Stimulated activated CD4-positive, alpha-beta T cell treated with anti-CD3 and anti-CD28 coated beads, Interleukin-12 subunit alpha, Interleukin-12 subunit beta, amount 100 ng/mL, for 4 hours (primary cell): ENCODE data around the gene NOC4L.
"Not testable (repeated sequence)": the region's sequence is repeated elsewhere in the genome, so short reads cannot be mapped to it uniquely, and the experiment has no call there.

Experiments
- DNase-seq: peaks from one replicate; pipeline ENCODE4 v3.0.0-alpha.2; 2020

NOC4L gene

DNA sequence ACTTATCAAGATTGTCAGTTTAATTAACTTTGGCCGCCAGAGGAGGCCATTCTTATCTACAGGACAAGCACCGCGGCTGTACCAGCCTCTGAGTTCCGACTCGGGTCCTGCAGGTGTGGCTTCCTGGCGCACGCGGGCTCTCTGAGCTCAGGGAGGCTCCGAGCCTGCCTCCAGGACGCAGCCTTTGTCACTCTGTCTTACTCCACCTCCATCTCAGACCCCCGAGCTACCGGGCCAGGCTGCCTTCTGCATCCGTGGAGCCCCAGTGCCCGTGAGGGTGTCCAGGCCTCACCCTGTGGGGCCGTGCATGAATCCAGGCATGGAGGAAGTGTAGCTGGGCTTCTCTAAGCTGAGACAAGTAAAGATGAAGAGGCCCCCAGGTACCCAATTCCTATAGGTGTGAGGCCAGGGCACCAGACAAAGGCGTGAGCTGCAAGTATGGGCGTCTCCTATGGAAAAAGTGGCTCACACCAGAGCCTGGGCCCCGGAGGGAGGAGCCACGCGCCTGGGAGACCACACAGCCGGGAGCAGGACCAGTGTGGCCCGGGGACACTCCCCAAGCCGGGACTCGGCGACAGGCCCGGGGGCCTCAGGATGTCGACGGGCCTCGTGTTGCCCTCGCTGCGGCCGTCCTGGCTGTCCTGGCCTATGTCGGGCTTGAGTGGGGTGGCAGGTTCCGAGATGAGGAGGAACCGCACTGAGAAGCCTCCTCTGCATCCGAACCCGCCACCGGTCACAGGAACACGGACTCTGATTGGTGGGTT is 42.8 kb downstream of the NOC4L start:
- no peak for DNase-seq

GRCh38 chr12:132187646-132188450 is 43.6 kb downstream of the NOC4L start:
- no peak for DNase-seq

GRCh38 chr12:132188451-132188901 is 44.2 kb downstream of the NOC4L start:
- no peak for DNase-seq

GRCh38 chr12:132188916-132189325 is 44.7 kb downstream of the NOC4L start:
- no peak for DNase-seq

DNA sequence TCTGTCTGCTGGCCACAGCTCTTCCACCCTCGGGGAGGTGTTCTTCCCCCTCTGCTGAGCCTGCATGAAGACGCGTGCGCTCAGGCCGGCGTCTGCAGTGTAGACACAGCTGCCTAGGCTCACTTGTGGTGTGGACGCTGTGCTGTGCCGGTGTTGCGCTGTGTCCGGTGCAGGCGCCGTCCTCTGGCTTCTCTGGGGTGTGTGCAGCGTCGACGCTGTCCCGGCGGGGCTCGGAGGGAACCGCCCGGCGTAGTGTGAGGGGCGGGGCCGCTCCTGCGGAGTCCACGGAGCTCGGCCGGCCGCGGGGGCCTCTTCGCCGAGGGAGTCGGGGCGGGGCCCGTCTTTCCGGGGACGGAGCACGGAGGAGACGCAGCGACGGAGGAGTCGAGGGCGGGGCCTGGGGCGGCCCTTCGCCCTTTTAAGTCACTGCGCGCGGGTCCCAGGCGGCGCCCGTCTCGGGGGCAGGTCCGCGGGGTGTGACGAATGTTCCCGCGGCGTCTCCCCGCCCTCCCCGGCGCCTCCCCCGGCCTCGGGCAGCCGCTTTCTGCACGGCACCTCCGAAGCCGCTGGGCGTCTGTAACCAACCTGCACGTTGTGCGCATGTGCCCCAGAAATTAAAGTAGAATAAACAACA is 45.2 kb downstream of the NOC4L start:
- peak; percentile 93 for DNase-seq

DNA sequence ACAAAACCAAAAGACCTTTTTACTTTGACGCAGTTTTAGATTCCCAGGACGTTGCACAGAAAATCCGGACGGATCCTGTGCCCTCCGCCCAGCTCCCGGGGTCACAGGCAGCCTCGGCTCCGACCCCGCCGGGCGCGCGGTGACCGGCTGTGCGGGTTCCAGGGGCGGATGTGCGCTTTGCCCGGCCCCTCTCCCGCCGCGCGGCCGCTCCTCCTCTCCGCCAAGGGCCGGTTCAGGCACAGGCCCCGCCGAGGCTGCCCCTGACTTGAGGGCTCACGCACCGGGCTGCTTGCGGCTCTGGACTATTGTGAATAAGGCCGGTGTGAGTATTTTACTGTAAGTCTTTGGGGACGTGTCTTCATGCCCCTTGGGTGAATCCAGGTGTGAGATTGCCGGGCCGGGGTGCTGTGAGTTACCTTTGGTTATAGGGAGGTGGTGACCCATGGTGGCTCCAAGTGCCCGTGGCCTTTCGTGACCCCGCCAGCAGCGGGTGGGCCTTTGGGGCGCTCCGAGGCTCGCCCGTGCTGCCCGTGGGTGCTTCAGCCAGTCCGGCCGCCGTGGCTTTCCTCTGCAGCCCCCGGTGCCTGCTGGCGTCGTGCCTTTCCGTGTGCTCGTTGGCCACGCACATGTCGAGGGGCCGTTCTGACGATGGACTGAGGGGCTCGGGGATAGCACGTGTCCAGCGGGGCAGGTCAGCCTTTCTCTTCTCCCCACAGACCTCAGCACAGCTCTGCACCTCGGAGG is 45.9 kb downstream of the NOC4L start:
- DNase-seq = no peak

DNA sequence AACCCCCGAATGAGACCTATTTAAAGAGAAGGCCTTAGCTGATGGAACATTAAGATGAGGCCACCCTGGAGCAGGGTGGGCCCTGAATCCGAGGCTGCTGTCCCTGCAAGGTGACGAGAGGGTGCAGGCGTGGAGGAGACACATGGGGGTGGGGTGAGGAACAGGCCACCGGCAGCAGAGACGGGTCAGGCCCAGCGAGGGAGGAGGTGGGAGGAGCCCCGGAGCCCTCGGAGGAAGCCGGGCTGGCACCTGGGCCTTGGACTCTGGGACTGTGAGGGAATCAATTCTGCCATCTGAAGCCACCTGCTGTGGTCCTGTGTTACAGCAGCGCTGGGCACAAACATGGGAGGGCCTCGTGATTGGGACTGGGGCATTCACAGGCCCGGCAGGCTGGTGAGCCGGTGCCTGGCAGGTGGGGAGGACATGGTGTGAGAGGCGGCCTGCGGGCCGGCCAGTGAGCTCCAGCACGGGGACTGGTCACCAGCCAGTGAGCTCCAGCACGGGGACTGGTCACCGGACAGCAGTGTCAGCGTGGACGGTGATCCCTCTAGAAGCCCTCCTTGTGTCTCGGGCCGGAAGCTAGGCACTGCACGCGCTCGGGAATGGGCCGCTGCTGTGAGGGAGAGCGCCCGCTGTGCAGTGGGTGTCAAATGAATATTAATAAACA is 46.7 kb downstream of the NOC4L start:
- DNase-seq = no peak

- no peak for DNase-seq
These were observed 47.7 kb downstream of the NOC4L start for GRCh38 chr12:132191715-132192553.

GRCh38 chr12:132194056-132194455 is 49.8 kb downstream of the NOC4L start:
- no peak for DNase-seq

- DNase-seq = no peak
These were observed 50.3 kb downstream of the NOC4L start for GRCh38 chr12:132194556-132194955.

DNA sequence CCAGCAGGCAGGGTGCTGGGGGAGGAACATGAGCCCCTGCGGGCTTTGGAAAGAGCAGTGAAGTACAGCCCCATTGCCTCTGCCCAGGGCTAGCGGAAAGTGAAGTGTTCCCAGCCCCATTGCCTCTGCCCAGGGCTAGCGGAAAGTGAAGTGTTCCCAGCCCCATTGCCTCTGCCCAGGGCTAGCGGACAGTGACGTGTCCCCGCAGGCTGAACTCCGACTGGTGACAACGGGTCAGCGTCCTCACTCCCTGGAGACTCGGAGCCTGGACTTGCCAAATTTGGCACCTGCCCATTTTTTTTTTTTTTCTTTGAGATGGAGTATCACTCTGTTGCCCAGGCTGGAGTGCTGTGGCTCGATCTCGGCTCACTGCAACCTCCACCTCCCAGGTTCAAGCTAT is 51.0 kb downstream of the NOC4L start:
- not testable (repeated sequence) for DNase-seq

DNA sequence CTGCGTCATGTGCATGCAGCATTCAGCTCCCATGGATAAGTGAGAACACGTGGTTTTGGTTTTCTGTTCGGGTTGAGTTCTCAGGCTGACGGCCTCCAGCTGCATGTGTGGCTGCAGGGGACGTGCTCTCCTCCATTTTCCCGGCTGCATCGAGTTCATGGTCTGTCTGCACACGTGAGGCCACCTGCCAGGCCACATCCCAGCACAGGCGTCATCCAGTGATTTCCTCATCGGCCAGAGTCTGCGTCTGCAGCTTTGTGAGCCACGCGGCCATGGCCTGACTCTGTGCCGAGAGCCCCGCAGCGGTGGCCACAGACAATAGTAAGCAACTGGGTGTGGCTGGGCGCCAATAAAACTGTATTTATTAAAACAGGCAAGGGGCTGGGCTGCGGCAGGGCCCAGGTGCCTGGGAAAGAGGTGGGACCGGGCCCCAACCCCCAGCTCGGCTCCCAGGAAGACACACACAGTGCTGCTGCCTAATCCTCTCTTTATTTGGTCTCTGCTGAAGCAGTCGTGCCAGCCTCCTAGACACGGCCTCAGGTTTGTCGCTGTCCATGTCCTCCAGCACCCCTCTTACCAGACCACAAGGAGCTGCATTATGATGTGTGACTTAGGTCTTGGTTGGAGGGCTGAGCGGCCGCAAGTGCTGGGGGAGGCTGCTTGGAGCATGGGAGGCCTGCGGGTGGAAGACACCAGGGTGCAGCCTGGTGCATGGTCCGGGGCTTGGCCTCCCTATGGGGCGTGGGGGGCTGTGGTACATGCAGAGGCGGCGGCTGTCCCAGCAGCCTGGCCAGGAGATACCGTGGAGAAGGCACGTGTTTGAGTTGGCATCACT is 52.0 kb downstream of the NOC4L start:
- DNase-seq = no peak

DNA sequence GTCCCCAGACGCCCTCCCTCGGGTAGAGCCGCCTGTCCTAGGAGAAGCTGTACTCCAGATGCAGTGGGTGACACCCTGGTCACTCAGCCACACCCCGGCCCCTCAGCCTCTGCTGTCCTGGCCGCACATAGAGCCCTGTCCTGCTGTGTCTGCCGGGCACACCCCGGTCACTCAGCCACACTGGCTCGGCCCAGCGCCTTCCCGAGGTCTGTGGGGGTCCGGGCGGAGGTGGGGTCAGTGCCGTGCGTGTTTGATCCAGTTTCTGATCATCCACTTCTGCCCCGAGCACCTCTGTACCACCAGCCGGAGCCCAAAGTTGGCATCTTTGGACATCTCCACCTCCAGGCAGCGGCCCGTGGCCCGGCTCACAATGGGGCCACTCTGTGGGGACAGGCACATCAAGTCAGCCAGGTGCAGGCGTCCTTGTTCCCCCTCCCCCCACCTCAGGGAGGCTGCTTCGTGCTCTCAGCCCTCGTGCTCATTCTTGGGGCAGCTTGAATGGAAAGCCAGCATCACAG is 52.7 kb downstream of the NOC4L start:
- DNase-seq = no peak

GRCh38 chr12:132197581-132198354 is 53.5 kb downstream of the NOC4L start:
- no peak for DNase-seq

GRCh38 chr12:132199101-132199500 is 54.8 kb downstream of the NOC4L start:
- no peak for DNase-seq

- DNase-seq = no peak
These were observed 55.5 kb downstream of the NOC4L start for GRCh38 chr12:132199526-132200319.

DNA sequence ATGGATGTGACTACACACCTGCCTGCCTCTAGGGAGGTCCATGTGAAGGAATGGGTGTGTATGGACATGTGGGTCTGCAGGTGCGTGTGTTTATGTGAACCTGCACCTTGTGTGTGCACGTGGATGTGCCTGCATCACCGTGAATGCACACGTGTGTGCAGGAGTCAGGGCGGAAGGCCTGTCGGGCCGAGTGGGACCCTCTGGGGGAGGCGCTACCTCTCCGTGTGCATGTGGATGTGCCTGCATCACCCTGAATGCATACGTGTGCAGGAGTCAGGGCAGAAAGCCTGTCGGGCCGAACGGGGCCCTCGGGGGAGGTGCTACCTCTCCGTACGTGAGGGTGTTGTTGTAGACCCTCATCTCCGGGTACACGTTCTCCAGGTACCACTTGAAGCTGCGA is 56.5 kb downstream of the NOC4L start:
- DNase-seq = no peak

- no peak for DNase-seq
These were observed 57.3 kb downstream of the NOC4L start for GRCh38 chr12:132201391-132202120.
